Endothelial cell of umbilical vein (primary cell): Measurements from ENCODE around the gene CHSY1. TPM values are rescaled to one million over a fixed set of nuclear protein-coding genes. Genes with fewer than 3 reads are reported as not detected.
A peak's percentile ranks its signal among the peaks of the same experiment; 100 is the strongest.

Experiments used
- BruUV-seq: library from RNA; stranded (reverse); fragments of 400-500 nt; replicated peaks from 2 replicates; lab custom pipeline; 2021; lab: Mats Ljungman, UMichigan
- CTCF ChIA-PET: fragments of 300-600, 350-600 bp; sonication (Branson Sonifier 250); formaldehyde crosslinking; loops from one replicate; lab custom pipeline; 2021; ENCODE audit warnings: antibody characterized with exemption, inconsistent platforms; lab: Charles Lee
- POLR2A ChIA-PET: fragments of 300-600, 350-600 bp; sonication (Branson Sonifier 250); formaldehyde crosslinking; loops from one replicate; lab custom pipeline; 2021; ENCODE audit warnings: antibody characterized with exemption, inconsistent platforms; lab: Charles Lee
- DNase-seq: peaks from one replicate; pipeline ENCODE4 v3.0.0-alpha.2; 2011; ENCODE audit warnings: low read depth, low spot score
- FAIRE-seq: peaks from 2 replicates; lab custom pipeline; 2011; peaks lifted over from hg19 to GRCh38; lab: Jason Lieb, UNC
- H2AFZ ChIP-seq: 2 replicates; pipeline ENCODE4 v1.6.0; 2012; ENCODE audit warnings: low read depth, low read length, control low read depth, inconsistent platforms
- H3K27ac ChIP-seq: 2 replicates; pipeline ENCODE4 v1.5.1; 2011; ENCODE audit warnings: low read depth, mild to moderate bottlenecking, control low read depth, low read length, moderate library complexity; ENCODE audit not compliant: insufficient read depth
- H3K27me3 ChIP-seq, 2 experiments: 2 replicates each; pipeline versions ENCODE4 v1.6.0 to v1.6.1; 2011; ENCODE audit warnings: low read length in 2 of 2, mixed read lengths in 1 of 2; ENCODE audit not compliant: control insufficient read depth in 2 of 2, insufficient read depth in 2 of 2
- H3K36me3 ChIP-seq, 2 experiments: 2 replicates in 1 of 2; 3 replicates in 1 of 2; pipeline ENCODE4 v1.5.1; 2011; ENCODE audit warnings: low read length in 2 of 2, mild to moderate bottlenecking in 1 of 2, moderate library complexity in 1 of 2; ENCODE audit not compliant: control insufficient read depth in 2 of 2, insufficient read depth in 2 of 2; ENCODE audit errors: extremely low read depth in 1 of 2
- H3K4me1 ChIP-seq: 3 replicates; pipeline ENCODE4 v1.5.1; 2011; ENCODE audit warnings: mild to moderate bottlenecking, low read length; ENCODE audit not compliant: control insufficient read depth, insufficient read depth; ENCODE audit errors: extremely low read depth
- H3K4me2 ChIP-seq: 2 replicates; pipeline ENCODE4 v1.6.1; 2011; ENCODE audit warnings: low read length, control low read depth, mixed read lengths; ENCODE audit not compliant: insufficient read depth
- H3K4me3 ChIP-seq, 3 experiments: fragments of 200-600 bp in 1 of 3; sonication (generic), shearing (Covaris generic) in 1 of 3; replicated peaks in 1 of 3; 2 replicates each; pipeline ENCODE4 v1.5.1; 2011 to 2016; ENCODE audit warnings: control low read depth in 3 of 3, low read length in 3 of 3, mild to moderate bottlenecking in 2 of 3, inconsistent platforms in 1 of 3, low read depth in 1 of 3, moderate library complexity in 1 of 3; ENCODE audit not compliant: insufficient read depth in 1 of 3
- H3K79me2 ChIP-seq: 2 replicates; pipeline ENCODE4 v1.6.0; 2012; ENCODE audit warnings: low read length, inconsistent platforms; ENCODE audit not compliant: control insufficient read depth, insufficient read depth
- H3K9ac ChIP-seq: replicated peaks from 2 replicates; pipeline ENCODE3; 2011; ENCODE audit warnings: low read length, control low read depth; ENCODE audit not compliant: insufficient read depth; ENCODE audit errors: extremely low read depth
- H3K9me1 ChIP-seq: replicated peaks from 3 replicates; pipeline ENCODE4 v1.6.0; 2011; ENCODE audit warnings: mild to moderate bottlenecking, low read length; ENCODE audit not compliant: control insufficient read depth, insufficient read depth; ENCODE audit errors: extremely low read depth
- H3K9me3 ChIP-seq: replicated peaks from 2 replicates; pipeline ENCODE4 v1.5.1; 2012; ENCODE audit warnings: low read length, inconsistent platforms; ENCODE audit not compliant: control insufficient read depth, insufficient read depth
- H4K20me1 ChIP-seq: replicated peaks from 2 replicates; pipeline ENCODE3; 2011; ENCODE audit warnings: mild to moderate bottlenecking, low read length; ENCODE audit not compliant: control insufficient read depth, insufficient read depth; ENCODE audit errors: extremely low read depth
- CTCF ChIP-seq, 2 donors: IDR thresholded peaks; 1 replicate in 1 of 2; 2 replicates in 1 of 2; pipeline ENCODE4 v1.5.1; 2011; ENCODE audit warnings: low read length in 2 of 2, mild to moderate bottlenecking in 2 of 2, moderate library complexity in 2 of 2, control low read depth in 1 of 2, inconsistent platforms in 1 of 2, low read depth in 1 of 2; ENCODE audit not compliant: insufficient read depth in 1 of 2; ENCODE audit errors: extremely low read depth in 1 of 2
- EZH2 ChIP-seq: IDR thresholded peaks from 2 replicates; pipeline ENCODE4 v1.6.1; 2012; ENCODE audit warnings: borderline replicate concordance, low read depth, mild to moderate bottlenecking, moderate library complexity, low read length, inconsistent platforms; ENCODE audit not compliant: severe bottlenecking
- FOS ChIP-seq: IDR thresholded peaks from 2 replicates; pipeline ENCODE4 v1.6.1; 2011; ENCODE audit warnings: mild to moderate bottlenecking, low read length, moderate library complexity, borderline replicate concordance; ENCODE audit not compliant: insufficient read depth
- GATA2 ChIP-seq: IDR thresholded peaks from 2 replicates; pipeline ENCODE4 v1.7.0; 2011; ENCODE audit warnings: low read depth, mild to moderate bottlenecking, moderate library complexity, mixed read lengths, low read length; ENCODE audit not compliant: insufficient read length, insufficient read depth
- JUN ChIP-seq: IDR thresholded peaks from 2 replicates; pipeline ENCODE4 v1.6.1; 2011; ENCODE audit warnings: borderline replicate concordance, low read depth; ENCODE audit not compliant: insufficient read length, insufficient read depth
- POLR2AphosphoS5 ChIP-seq: IDR thresholded peaks from 2 replicates; pipeline ENCODE4 v1.6.1; 2012; ENCODE audit warnings: low read depth, mild to moderate bottlenecking, control low read depth, low read length, moderate library complexity; ENCODE audit not compliant: insufficient read depth
- dilution Hi-C: fragments of 300-500 bp; cut with MboI; formaldehyde crosslinking; loops from one replicate; pipeline ENCODE4 v1.15.0; 2019; ENCODE audit warnings: low sequenced_read_pairs; ENCODE audit not compliant: extremely low pct_ligation_motif_present
- intact Hi-C: fragments of 100-400 bp; cut with micrococcal nuclease; formaldehyde crosslinking; loops from one replicate; pipeline ENCODE4 v1.10.0; 2022
- polyA plus RNA-seq, 4 experiments: library from polyadenylated mRNA; depleted of rRNA in 3 of 4; stranded (reverse) in 3 of 4; unstranded in 1 of 4; fragments of >200 nt; gene quantifications; 2 replicates each; pipeline versions ENCODE4 v1.2.1 to v1.2.3, GENCODE V29; 2011 to 2012; ENCODE audit warnings: missing spikeins in 1 of 4
- total RNA-seq: library from RNA; stranded (reverse); gene quantifications from 2 replicates; pipeline ENCODE4 v1.2.3, GENCODE V29; 2021

CHSY1 gene
- total and polyA plus RNA-seq, 2 donors (not counting 3 experiments of a cell fraction or from before 2014, with no cell fraction given), result 23.7 to 50.8 TPM

- Histone ChIP-seq H4K20me1 (no peaks in the 10 kb centered on the region), H3K9me3 (no peaks in the 10 kb centered on the region), H3K36me3 (no peaks in the 10 kb centered on the region), H3K4me1 (peaks cover 17% of the 10 kb centered on the region), H3K4me3 (no peak overlapping the region), H3K9me1 (no peaks in the 10 kb centered on the region), H3K9ac (no peak overlapping the region), H3K79me2 (no peaks in the 10 kb centered on the region), H2AFZ (no peak overlapping the region), H3K4me2 (no peak overlapping the region), H3K27me3 (peaks cover 0 to under 1% of the 10 kb centered on the region in 2 experiments), H3K27ac (no peak overlapping the region)
- intact Hi-C loops, result loop anchor here (5.0 to 10.0 kb wide), 2 partner anchors 184 to 652 kb away; partner anchors contain the start of genes ASB7 and LINS1
- peak in 1 of 2 donors; percentile 15 for TF ChIP-seq CTCF (IDR thresholded peaks at IDR 0.05; ENCODE audit: extremely low read depth in 1 of 2, insufficient read depth in 1 of 2, low read depth in 1 of 2, low read length in 2 of 2)
- TF ChIP-seq GATA2, result no peak
- no peak for FAIRE-seq
- BruUV-seq, result no TSS peak
- CTCF ChIA-PET, result interaction anchor here (0.7 to 2.8 kb wide), 9 partner anchors 11 to 248 kb away, joined by 3 to 68 read pairs (median 7); no protein-coding TSS in a partner anchor
- POLR2A ChIA-PET, result no interaction called here
- dilution Hi-C loops, result no loop called here
- no peak for DNase-seq
These were observed 4.9 kb upstream of the CHSY1 start for GRCh38 chr15:101256757-101257156.

- Histone ChIP-seq H3K27me3 (no peaks in the 10 kb centered on the region), H3K9me1 (no peaks in the 10 kb centered on the region), H2AFZ (peak overlapping the region; percentile 81), H3K79me2 (peaks cover 5% of the 10 kb centered on the region), H3K4me1 (peaks cover 17% of the 10 kb centered on the region), H3K27ac (no peak overlapping the region), H4K20me1 (no peaks in the 10 kb centered on the region), H3K9me3 (no peaks in the 10 kb centered on the region), H3K36me3 (no peaks in the 10 kb centered on the region), H3K9ac (no peak overlapping the region), H3K4me2 (no peak overlapping the region), H3K4me3 (no peak overlapping the region)
- ChIA-PET POLR2A (interaction anchor here (0.7 to 0.8 kb wide), 2 partner anchors 88 to 134 kb away, joined by 3 to 4 read pairs; no protein-coding TSS in a partner anchor), CTCF (interaction anchor here (1.1 to 2.6 kb wide), 12 partner anchors 9 to 247 kb away, joined by 3 to 14 read pairs (median 6); no protein-coding TSS in a partner anchor)
- dilution Hi-C loops, result no loop called here
- intact Hi-C loops, result loop anchor here (5.0 to 10.0 kb wide), 2 partner anchors 183 to 651 kb away; partner anchors contain the start of genes ASB7 and LINS1
- FAIRE-seq, result peak; percentile 90
- TF ChIP-seq FOS (peak; percentile 72), GATA2 (peak; percentile 87), EZH2 (no peak), JUN (peak; percentile 53), CTCF (IDR thresholded peaks at IDR 0.05; ENCODE audit: extremely low read depth in 1 of 2, insufficient read depth in 1 of 2, low read depth in 1 of 2, low read length in 2 of 2) (no peak), POLR2AphosphoS5 (peak; percentile 36)
- no TSS peak for BruUV-seq
- DNase-seq, result peak; percentile 94
These were observed 3.9 kb upstream of the CHSY1 start for GRCh38 chr15:101255615-101256241.
